Measurements from ENCODE around the gene YWHAB.

Gene YWHAB

DNA sequence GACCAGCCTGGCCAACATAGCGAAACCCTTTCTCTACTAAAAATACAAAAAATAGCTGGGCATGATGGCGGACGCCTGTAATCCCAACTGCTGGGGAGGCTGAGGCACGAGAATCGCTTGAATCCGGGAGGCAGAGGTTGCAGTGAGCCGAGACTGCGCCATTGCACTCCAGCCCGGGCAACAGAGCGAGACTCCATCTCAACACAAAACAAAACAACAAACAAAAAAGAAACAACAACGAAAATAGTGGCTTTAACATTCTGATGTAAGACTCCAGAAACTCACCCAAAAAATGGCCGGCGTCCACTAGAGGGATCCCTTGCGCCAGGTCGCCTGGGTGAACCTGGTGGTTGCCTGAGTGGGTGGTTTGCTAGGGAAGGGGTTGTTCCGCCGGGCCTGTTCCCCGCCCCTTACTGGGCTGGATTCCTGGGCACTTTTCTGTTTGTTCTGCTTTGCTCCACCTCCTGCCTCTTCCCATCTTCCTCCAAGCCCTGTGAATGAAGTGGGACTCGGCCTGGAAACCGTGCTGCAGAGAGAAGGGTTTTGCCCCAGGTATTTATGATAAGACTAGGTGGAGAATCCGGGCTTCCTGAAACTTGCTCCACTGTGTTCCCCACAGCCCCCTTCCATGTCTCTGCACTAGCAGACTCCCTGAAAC, 25.9 kb downstream of the YWHAB start:
- in situ Hi-C loops (cut with HindIII; ENCODE audit: low sequenced_read_pairs): no loop called here

DNA sequence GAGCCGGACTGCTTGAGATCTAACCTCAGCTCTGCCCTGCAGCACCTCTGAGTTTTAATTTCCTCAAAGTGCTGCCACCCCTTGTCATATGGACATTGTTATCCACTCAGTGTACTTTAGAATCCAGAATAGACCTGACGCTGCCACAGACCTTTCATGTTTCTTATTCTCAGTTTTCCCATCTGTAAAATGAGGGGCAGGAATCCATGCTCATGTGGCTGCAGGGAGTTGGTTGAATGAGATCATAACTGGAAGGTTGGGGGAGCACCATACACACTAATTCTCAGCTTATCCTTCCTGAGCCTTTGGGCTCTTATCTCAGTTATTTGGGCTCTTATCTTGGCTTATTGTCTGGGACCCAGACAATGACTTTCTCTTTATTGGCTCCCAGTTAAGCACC, 26.7 kb downstream of the YWHAB start:
- in situ Hi-C loops (cut with HindIII; ENCODE audit: low sequenced_read_pairs): no loop called here

DNA sequence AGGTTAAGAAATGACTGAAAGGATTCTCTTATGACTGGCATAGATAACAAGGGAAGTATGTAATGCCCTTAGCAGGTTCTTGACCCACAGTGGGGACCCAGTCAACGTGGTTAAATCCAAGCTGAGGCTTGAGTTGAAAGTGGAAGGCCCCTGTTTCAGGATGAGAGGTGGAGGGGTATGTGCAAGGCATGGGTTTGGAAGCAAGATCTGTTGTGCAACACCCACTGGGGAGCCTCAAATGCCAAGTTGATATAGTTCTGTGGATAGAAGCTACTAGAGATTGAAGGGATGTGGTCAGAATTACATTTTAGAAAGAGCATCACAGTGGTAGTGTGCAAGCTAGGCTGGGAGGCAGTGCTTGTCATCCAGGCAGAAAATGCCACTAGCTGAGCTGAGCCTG, 29.4 kb downstream of the YWHAB start:
- in situ Hi-C loops (cut with HindIII; ENCODE audit: low sequenced_read_pairs): no loop called here

DNA sequence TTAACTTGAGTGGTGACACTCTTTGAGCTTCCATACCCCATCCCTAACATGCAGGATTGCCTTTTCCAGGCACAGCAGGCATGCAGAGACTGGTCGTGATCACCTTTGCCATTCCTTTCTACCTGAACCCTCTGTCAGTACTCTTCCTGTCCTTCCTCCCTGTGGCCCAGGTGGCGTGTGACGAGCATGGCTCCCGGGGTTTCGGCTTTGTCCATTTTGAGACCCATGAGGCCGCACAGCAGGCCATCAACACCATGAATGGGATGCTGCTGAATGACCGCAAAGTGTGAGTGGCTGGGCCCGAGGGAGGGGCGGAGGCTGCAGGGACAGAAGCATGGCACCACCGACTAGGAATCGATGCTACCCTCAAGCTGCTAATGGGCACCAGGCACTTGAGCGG, 31.1 kb downstream of the YWHAB start:
- in situ Hi-C loops (cut with HindIII; ENCODE audit: low sequenced_read_pairs): no loop called here

DNA sequence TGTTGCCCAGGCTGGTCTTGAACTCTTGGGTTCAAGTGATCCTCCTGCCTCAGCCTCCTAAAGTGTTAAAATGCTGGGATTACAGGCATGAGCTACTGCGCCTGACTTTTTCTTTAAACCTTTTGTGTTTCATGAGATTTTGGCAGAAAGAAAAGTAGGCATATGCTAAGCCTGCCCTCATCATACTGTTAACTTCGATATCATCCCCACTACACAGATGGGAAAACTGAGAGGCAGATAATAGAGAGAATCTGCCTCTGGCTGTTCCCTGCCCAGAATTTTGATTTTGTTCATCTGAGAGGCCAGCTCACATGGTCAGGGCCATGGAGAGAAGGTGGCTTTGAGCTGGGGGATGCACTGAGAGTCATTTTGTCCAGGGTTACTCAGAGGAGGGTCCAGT, 31.9 kb downstream of the YWHAB start:
- in situ Hi-C loops (cut with HindIII; ENCODE audit: low sequenced_read_pairs): no loop called here

DNA sequence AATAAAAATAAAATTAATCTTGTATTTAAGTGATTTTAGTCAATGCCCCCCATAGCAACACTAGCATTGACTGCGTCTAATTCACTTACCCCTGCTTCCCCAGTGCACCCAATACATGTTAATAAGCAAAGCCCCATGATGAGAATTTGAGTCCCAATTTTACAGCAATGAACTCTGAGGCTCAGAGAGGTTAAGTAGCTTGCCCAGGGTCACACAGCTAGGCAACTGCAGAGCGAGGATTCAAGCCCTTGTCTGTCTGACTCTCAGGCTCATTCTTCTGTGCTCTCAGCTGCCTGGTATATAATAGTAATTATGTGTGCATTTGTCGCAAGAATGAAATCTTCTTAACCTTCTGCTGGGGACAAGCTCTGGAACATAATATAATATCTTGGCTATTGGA, 32.8 kb downstream of the YWHAB start:
- in situ Hi-C loops (cut with HindIII; ENCODE audit: low sequenced_read_pairs): no loop called here

DNA sequence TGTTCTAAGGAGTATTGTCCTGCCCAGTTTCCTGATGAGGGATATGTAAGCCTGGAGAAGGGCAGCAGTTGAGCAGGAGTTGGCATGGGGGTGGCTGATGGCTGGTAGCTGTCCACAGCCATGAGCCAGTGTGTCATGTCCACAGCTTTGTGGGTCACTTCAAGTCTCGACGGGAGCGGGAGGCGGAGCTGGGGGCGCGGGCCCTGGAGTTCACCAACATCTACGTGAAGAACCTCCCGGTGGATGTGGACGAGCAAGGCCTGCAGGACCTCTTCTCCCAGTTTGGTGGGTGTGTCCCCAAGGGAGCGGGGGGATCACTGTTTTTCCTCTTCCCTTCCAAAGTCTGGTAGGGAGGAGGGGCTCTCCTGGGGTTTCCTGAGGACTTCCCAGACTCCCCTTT, 33.3 kb downstream of the YWHAB start:
- in situ Hi-C loops (cut with HindIII; ENCODE audit: low sequenced_read_pairs): no loop called here

DNA sequence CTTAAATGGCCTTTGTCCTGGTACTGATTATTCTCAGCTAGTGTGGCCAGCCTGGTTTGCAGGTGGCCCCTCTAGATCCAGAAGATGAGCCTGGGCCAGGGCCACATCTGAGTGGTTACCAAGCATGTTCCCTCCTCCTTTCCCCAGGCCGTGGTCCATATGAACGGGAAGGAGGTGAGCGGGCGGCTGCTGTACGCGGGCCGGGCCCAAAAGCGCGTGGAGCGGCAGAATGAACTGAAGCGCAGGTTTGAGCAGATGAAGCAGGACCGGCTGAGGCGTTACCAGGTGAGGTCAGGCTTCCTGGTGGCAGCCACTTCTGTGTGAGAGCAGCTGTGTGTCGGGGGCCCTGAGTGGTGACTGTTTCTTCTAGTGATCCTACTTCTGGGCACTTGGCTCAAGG, 35.9 kb downstream of the YWHAB start:
- in situ Hi-C loops (cut with HindIII; ENCODE audit: low sequenced_read_pairs): no loop called here

DNA sequence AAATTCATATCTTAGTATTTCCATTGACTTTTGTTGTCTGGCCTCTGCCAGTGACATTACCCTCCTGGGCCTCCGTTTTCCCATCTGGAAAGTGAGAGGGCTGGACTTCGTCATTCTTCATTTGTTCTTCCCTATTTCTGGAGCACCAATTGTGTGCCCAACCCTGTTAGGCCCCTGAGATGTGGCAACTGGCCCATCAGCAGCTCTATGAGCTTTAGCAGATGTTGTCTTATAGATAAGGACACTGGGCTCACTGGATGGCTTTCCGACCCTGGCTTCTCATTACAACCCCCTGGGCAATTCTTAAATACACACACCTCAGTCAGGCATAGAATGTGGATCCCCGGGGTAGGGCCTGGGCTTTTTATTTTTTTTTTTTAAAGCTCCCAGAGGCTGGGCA, 39.0 kb downstream of the YWHAB start:
- in situ Hi-C loops (cut with HindIII; ENCODE audit: low sequenced_read_pairs): no loop called here

DNA sequence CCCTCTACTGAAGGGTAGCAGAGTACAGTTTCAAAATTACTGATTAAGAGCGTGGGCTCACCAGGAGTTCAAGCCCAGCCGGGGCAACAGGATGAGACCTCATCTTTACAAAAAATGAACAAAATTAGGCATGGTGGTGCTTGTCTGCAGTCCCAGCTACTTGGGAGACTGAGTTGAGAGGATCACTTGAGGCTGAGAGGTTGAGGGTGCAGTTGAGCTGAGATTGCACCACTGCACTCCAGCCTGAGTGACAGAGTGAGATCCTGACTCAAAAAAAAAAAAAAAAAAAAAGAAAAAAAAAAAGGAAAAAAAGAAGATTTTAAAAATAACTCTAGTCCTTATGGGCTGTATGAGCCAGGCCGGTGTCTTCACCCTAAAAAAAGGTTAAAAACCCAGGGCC, 43.1 kb downstream of the YWHAB start:
- in situ Hi-C loops (cut with HindIII; ENCODE audit: low sequenced_read_pairs): no loop called here

DNA sequence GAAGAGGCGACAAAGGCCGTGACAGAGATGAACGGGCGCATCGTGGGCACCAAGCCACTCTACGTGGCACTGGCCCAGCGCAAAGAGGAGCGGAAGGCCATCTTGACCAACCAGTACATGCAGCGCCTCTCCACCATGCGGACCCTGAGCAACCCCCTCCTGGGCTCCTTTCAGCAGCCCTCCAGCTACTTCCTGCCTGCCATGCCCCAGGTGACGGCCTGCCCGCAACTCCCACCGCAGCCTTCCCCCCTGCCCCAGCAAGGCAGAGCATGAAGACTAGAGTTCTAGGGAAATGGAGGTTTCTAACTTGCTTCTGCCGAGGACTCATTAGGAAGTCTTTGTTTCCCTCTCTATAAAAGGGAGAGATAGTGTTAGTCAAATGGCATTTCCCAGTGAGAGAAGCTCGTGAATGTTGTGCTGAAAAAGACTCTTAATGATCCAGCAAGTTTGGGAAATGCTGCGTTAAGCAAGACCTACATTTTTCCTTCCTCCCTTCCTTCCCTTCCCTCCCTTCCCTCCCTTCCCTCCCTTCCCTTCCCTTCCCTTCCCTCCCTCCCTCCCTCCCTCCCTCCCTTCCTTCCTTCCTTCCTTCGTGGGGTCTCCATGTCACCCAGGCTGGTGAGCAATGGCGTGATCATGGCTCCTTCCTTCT, 45.1 kb downstream of the YWHAB start:
- in situ Hi-C loops (cut with HindIII; ENCODE audit: low sequenced_read_pairs): no loop called here

DNA sequence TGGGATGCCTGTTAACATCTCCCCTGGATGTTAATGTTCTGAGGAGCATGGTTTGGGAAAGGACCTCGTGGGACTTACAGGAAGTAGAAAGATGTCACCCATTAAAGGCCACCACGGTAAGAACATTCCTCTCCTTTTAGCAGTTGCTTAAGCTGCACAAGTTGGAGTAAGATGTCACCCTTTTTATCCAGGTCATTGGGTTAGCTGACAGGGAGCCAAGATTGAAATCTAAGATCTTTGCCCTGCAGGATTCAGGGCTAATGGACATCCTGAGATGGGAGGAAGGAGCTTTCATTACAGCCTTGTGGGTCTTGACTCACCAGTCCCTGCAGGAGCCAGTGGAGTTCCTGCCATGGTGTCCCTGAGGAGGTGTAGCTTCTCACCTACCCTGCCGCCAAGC, 46.4 kb downstream of the YWHAB start:
- in situ Hi-C loops (cut with HindIII; ENCODE audit: low sequenced_read_pairs): no loop called here

DNA sequence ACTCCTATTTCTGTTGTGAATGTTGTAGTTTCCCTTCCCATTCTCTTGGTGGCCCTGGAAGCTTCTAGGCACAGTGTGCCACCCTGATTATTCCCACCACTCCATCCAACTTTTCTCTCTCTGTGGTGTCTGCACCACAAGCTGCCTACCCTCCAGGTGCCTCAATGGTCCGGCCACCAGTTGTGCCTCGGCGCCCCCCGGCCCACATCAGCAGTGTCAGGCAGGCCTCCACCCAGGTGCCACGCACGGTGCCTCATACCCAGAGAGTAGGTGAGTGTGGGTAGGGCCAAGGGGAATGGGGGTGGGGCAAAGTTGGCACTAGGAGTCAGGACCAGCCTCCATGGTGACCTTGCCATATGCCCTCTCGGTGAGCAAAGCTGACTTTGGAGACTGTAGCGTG, 47.4 kb downstream of the YWHAB start:
- in situ Hi-C loops (cut with HindIII; ENCODE audit: low sequenced_read_pairs): no loop called here

DNA sequence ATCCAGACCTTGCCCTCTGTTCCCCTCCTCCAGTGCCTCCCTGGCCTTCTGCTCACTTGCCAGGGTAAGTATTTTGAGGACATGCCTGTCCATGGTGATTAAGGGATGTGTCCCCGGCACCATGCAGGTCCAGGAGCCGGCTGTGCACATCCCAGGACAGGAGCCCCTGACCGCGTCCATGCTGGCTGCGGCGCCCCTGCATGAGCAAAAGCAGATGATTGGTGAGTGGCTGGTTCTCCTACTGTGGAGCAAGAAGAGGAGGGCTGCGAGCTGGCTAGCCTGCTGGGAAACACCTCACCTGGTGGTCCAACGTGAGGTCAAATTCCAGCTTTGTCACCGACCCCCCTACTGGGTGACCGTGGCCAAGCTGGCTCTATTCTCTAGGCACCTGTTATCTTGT, 51.0 kb downstream of the YWHAB start:
- in situ Hi-C loops (cut with HindIII; ENCODE audit: low sequenced_read_pairs): no loop called here

DNA sequence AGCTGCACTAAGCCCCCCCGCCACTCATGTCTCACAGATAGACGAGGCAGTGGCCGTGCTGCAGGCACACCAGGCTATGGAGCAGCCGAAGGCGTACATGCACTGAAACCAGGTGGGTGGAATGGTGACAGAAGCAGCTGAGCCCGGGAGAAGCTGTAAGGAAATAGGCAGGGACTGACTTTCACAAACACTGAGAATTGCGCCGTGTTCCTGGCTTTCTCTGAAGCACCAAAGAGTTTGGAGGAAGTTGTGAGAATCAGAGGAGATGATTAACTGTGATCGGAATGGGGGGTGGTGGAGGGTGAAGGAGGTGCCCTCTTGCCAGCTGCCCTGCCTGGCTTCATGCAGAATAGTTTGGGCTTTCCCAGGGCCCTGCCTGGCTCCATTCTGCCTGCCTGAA, 53.1 kb downstream of the YWHAB start:
- in situ Hi-C loops (cut with HindIII; ENCODE audit: low sequenced_read_pairs): no loop called here

DNA sequence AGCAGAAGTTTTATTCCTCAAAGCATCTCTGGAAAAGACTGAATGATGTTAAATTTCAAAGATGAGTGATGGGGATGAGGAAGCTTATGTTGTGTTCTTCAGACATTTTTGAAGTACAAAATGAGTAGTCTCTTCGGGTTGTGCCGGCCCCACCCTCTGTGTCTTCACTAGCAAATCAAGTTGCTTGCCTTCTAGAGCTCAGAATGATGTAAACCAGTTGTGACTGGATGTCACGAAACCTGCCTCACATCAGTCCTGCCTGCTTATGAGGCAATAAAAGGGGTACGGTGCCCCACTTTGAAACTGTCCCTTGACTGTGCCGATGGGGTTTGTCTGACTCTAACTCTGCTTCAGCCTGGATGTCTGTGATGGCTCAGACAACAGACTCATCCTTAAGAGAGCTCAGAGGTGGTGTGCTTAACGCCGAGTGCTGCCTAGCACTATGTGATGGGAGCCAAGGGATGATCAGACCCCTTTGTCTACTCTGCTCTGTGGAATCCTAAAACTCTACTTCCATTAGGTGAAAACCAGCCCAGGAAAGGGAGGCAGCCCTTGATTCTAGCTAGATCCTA, 55.7 kb downstream of the YWHAB start:
- in situ Hi-C loops (cut with HindIII; ENCODE audit: low sequenced_read_pairs): no loop called here

DNA sequence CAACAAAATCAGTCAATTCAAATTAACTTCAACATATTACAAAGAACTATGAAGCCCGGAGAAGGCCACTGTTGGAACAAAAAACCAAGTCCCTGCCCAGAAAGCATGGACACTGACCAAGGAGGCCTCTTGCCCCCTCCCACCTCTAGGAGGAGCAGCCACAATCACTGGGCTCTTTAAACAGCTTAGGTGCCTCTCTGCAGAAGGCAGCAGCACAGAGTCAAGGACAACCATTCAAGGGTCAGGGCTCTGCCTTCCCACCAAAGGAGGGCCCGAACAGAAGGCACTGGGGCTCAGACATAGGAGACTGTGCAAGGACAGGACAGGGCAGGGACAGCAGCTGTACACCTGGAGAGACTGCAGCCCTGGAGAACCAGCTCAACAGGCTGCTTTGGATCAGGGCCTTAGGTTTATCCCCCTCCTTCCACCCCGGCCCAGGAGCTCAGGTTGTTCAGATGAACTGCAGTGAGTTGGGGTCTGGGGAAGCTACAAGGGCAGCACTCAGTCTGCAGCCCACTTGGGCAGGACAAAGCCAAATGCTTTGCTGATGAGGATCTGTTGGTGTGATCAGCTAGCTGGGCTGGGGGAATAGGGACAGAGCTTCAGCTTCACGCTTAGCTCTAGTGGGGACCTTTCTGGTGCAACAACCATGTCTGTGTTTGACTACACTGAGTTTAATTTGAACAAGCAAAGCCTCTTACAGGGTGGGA, 56.9 kb downstream of the YWHAB start:
- in situ Hi-C loops (cut with HindIII; ENCODE audit: low sequenced_read_pairs): no loop called here

DNA sequence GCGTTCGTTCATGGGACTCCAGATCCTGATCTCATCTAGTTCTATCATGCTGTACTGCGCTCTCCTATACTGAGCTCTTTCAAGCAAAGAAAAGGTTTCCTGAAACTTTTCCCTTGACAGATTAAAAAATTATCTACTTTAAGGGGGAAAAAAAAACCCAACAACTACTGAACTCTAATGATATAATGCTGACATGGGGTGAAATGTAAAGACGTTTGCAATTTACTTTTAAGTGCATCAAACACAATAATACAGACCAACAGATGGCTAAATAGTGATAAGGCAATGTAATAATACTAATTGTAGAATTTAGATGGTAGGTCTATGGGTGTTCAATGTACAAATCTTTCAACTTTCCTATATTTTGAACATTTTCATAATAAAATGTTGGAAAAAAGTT, 58.3 kb downstream of the YWHAB start:
- in situ Hi-C loops (cut with HindIII; ENCODE audit: low sequenced_read_pairs): no loop called here

DNA sequence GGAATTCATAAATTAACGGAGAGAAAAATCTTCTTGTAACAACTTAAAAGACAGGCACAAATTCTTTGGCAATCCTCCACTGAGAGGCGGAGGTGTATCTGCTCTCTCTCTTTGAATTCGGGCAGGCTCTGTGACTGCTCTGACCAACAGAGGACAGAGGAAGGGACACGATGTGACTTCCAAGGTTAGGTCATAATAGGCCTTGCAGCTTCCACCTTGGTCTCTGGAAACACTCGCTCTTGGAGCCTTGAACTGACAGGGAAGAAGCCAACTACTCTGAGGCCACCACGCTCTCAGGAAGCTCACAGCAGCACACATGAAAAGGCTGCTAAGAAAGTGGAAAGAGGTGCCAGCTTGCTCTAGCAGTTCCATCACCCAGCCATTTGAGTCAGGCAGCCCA, 59.8 kb downstream of the YWHAB start:
- in situ Hi-C loops (cut with HindIII; ENCODE audit: low sequenced_read_pairs): no loop called here

DNA sequence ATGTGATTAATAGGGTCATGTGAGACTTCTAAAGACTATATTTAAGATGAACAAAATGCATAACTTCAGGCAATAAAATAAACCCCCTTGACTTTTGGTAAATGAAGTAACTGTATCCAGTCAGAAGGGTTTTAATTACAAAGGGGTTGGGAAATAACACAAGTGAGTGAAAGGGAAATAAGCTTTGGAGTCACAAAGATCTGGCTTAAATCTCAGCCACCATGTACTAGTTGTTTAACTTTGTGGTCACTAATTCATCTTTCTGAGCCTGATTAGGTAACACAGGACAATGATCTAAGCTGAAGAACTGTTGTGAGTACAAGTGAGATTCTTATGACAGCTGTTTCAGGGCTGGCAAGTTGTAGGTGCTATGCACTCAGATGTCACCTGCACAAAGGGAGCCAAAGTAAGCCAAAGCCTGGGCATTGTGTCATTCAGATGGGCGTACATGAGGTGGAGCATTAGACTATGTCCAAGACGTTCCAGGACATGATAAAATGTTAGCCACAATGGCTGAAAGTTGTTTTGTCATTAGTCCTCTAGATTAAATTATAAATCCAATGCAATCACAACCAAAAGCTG, 60.9 kb downstream of the YWHAB start:
- in situ Hi-C loops (cut with HindIII; ENCODE audit: low sequenced_read_pairs): no loop called here

DNA sequence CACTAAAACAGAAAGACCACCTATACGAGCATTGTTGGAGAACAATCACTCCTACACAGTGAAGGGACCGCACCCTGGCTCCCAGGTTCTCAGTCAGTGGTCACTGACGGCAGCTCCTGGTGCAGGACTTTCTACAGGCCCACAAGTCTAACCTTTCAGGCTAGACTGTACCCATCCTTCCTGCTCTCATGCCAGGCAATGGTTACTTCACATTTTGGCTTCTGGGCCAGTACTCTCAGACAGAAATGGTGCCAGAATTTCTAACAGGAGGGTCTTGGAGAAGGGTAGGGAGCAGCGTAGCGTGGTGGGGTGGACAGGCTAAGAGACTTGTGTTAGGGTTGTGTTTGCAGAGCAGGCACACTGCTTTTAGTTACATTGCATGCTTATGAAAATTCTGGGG, 62.6 kb downstream of the YWHAB start:
- in situ Hi-C loops (cut with HindIII; ENCODE audit: low sequenced_read_pairs): no loop called here

DNA sequence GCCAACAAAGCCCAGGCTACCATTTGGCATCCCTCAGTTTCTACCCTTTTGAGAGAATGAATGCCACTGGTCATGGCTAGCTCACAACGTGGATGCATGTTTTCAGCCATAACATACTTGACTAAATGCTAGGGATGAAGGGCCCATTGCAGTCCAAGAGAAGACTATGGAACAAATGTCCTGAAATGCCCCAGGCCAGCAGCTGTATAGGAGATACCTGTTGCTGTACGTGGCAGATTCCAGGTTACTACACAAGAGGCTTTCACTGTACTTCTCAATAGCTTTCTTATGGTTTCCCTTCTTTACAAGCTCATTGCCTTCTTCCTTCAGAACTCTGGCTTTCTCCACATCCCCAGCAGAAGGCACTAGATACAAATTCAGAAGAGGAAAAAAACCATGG, 63.0 kb downstream of the YWHAB start:
- in situ Hi-C loops (cut with HindIII; ENCODE audit: low sequenced_read_pairs): no loop called here

Measured in endothelial cell of hepatic sinusoid (primary cell).